Esophagus (tissue), 2 donors: ENCODE results near the gene CAVIN2. TPM values are rescaled to one million over a fixed set of nuclear protein-coding genes. Genes with fewer than 3 reads are reported as not detected.

ENCODE experiments used
- H3K27ac ChIP-seq, 2 donors: one replicate each; pipeline ENCODE4 v1.5.1; 2013; ENCODE audit warnings: low read depth in 2 of 2, mild to moderate bottlenecking in 2 of 2, inconsistent platforms in 1 of 2, low read length in 1 of 2, moderate library complexity in 1 of 2
- H3K27me3 ChIP-seq, 2 donors: one replicate each; pipeline ENCODE4 v1.6.1; 2013; ENCODE audit warnings: low read length in 2 of 2, control low read depth in 1 of 2, mild to moderate bottlenecking in 1 of 2; ENCODE audit not compliant: insufficient read depth in 2 of 2, control insufficient read depth in 1 of 2
- H3K36me3 ChIP-seq, 2 donors: one replicate each; pipeline ENCODE4 v1.6.1; 2013; ENCODE audit warnings: low read length in 1 of 2; ENCODE audit not compliant: control insufficient read depth in 2 of 2, insufficient read depth in 2 of 2
- H3K4me1 ChIP-seq, 2 donors: one replicate each; pipeline ENCODE4 v1.6.1; 2013; ENCODE audit warnings: low read length in 1 of 2; ENCODE audit not compliant: control insufficient read depth in 2 of 2, insufficient read depth in 2 of 2
- H3K4me3 ChIP-seq, 2 donors: one replicate each; pipeline ENCODE4 v1.5.1; 2013; ENCODE audit warnings: low read length in 2 of 2, mild to moderate bottlenecking in 2 of 2, low read depth in 1 of 2, moderate library complexity in 1 of 2
- H3K9me3 ChIP-seq, 2 donors: one replicate each; pipeline ENCODE4 v1.6.1; 2013; ENCODE audit warnings: mild to moderate bottlenecking in 2 of 2, low read depth in 1 of 2, low read length in 1 of 2, moderate library complexity in 1 of 2; ENCODE audit not compliant: control insufficient read depth in 2 of 2, insufficient read depth in 1 of 2
- WGBS, 2 donors: extraction: QIAGEN DNeasy Blood & Tissue Kit; methylation state at CpG; one replicate each; pipeline ENCODE4 v1.1.7; 2013; 5-methylcytosine and 5-hydroxymethylcytosine counted together
- polyA plus RNA-seq, 2 donors: library from polyadenylated mRNA; stranded (reverse); fragments of 200-250 nt; gene quantifications; one replicate each; pipeline ENCODE4 v1.2.3, GENCODE V29; 2013
- donor health status: healthy with polysubstance abuse.
- donor health status: Bipolar disorder and iron deficiency.

CAVIN2 gene
- polyA plus RNA-seq, 2 donors: 6.5 to 11.1 TPM

DNA sequence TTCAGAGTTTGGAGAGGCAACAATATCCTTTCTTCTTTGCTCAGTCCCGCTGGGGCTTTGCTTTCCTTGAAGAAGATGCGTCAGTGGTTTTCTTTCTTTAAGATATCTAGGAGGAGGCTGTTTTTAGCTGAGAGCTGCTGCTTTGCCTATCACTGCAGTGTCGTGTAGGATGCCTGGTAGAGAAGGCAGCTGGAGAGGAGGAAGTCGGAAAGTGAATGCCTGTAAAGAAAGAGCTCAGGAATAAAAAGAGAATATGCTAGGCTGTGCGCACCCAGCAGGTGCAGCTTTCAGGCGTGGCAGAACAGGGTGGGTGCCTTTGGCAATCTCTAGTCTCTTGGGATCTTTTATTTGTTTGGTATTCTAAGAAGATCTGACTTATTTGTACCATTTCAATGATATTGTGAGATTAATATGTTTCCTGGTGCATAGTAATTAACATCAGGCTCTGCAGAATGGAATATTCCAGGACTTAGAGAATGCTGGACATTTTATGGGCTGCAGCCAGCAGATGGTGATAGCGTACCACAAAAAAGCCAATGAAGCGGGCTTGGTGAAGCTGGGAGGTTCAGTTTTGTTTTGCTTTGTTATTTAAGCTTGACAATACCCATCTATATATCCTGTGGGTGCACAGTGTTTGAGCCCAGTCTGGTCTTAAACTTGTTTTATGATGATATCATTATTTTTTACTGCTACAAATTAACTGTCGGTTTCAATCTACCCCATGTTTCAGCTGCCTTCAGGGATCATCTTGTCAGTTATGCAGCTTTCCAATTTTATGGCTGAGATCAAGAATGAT lies 34.9 kb downstream of the CAVIN2 start:
- Histone ChIP-seq H3K9me3 (no peaks in the 10 kb centered on the region), H3K4me1 (no peaks in the 10 kb centered on the region), H3K36me3 (no peaks in the 10 kb centered on the region), H3K27me3 (no peaks in the 10 kb centered on the region), H3K27ac (no peak overlapping the region), H3K4me3 (no peak overlapping the region)
- WGBS, 2 donors: 43 to 46% methylated on average over 9 of the region's 9 CpGs

GRCh38 chr2:191806396-191806795 lies 40.5 kb downstream of the CAVIN2 start:
- WGBS, 2 donors: 81 to 98% methylated on average over 1 of the region's 1 CpG
- H3K4me3 ChIP-seq: no peak overlapping the region
- H3K9me3 ChIP-seq: no peaks in the 10 kb centered on the region

DNA sequence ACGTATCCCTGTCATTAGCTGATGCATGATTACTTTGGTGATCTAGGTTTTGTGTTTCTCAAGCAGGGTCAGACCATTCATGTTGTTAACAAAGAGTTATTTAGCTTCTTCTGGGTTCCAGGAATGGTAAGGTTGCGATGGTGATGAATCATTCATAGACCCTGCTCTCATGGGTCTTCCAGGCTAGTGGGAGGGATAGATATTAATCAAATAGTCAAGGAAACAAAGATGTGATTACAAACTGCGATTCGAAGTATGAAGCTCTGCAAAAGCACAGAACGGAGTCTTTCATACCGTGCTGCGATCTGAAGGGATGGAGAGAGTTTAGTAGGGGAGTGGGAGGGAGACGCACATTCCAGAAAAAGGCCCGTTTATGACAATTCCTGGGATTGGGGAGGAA lies 42.1 kb downstream of the CAVIN2 start:
- Histone ChIP-seq H3K9me3 (no peaks in the 10 kb centered on the region), H3K27me3 (no peaks in the 10 kb centered on the region), H3K4me1 (no peaks in the 10 kb centered on the region), H3K27ac (no peak overlapping the region), H3K4me3 (no peak overlapping the region), H3K36me3 (no peaks in the 10 kb centered on the region)
- 77 to 84% methylated on average over 9 of the region's 9 CpGs for WGBS, 2 donors

More at GRCh38 chr2:191806396-191806795, 40.5 kb downstream of the CAVIN2 start:
- no peaks in the 10 kb centered on the region for H3K36me3 ChIP-seq
- no peak overlapping the region for H3K27ac ChIP-seq
- H3K4me1 ChIP-seq: no peaks in the 10 kb centered on the region
- no peaks in the 10 kb centered on the region for H3K27me3 ChIP-seq

- H3K27me3 ChIP-seq: no peaks in the 10 kb centered on the region
- 90 to 96% methylated on average over 1 of the region's 1 CpG for WGBS, 2 donors
- H3K4me1 ChIP-seq: no peaks in the 10 kb centered on the region
- H3K36me3 ChIP-seq: no peaks in the 10 kb centered on the region
- no peak overlapping the region for H3K27ac ChIP-seq
- H3K4me3 ChIP-seq: no peak overlapping the region
- H3K9me3 ChIP-seq: no peaks in the 10 kb centered on the region
Measured at GRCh38 chr2:191803007-191803406, 43.9 kb downstream of the CAVIN2 start.

DNA sequence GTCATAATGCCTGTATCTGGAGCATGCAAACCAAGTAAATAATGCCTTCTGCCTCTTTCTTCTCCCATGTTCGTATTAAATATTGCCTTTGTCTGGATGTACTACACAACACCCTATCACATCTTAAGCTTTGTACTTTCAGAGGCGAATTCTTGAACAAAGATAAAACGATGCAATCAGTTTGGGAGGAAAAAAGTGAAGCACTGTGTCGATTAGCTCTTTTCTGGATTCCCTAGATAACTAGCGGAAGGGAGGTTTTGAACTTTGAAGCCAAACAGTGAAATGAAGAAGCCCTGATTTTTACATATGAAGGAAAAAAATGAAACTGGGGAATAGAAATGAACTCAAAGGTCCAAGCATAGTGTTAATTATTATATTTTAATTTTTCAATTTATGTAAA lies 44.7 kb downstream of the CAVIN2 start:
- no peak overlapping the region for H3K4me3 ChIP-seq
- no peaks in the 10 kb centered on the region for H3K36me3 ChIP-seq
- no peaks in the 10 kb centered on the region for H3K4me1 ChIP-seq
- H3K9me3 ChIP-seq: no peaks in the 10 kb centered on the region
- 72 to 81% methylated on average over 5 of the region's 5 CpGs for whole genome bisulfite sequencing, 2 donors
- H3K27me3 ChIP-seq: no peaks in the 10 kb centered on the region
- no peak overlapping the region for H3K27ac ChIP-seq

DNA sequence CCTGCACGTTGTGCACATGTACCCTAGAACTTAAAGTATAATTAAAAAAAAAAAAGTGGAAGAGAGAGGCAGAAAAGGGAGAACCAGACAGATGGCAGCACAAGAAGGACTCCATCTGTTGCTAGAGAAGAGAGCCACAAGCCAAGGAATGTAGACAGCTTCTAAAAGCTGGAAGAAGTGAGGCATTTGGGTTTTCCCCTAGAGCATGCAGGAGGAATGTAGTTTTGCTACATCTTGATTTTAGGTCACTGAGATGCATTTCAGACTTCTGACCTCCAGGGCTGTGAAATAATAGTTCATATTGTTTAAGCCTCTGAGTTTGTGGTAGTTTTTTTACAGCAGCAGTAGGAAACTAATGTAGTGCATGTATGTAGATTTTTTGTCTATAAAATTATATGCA lies 46.0 kb downstream of the CAVIN2 start:
- no peaks in the 10 kb centered on the region for H3K36me3 ChIP-seq
- H3K9me3 ChIP-seq: no peaks in the 10 kb centered on the region
- 89 to 100% methylated on average over 1 of the region's 1 CpG for WGBS, 2 donors
- H3K27ac ChIP-seq: no peak overlapping the region
- H3K4me1 ChIP-seq: no peaks in the 10 kb centered on the region
- no peaks in the 10 kb centered on the region for H3K27me3 ChIP-seq
- H3K4me3 ChIP-seq: no peak overlapping the region

- WGBS, 2 donors: 94 to 95% methylated on average over 2 of the region's 2 CpGs
- Histone ChIP-seq H3K27ac (no peak overlapping the region), H3K4me3 (no peak overlapping the region), H3K9me3 (no peaks in the 10 kb centered on the region), H3K4me1 (no peaks in the 10 kb centered on the region), H3K36me3 (no peaks in the 10 kb centered on the region), H3K27me3 (no peaks in the 10 kb centered on the region)
Measured at GRCh38 chr2:191799526-191799925, 47.4 kb downstream of the CAVIN2 start.

GRCh38 chr2:191797942-191798876 lies 48.7 kb downstream of the CAVIN2 start:
- Histone ChIP-seq H3K27ac (no peak overlapping the region), H3K9me3 (no peaks in the 10 kb centered on the region), H3K4me1 (no peaks in the 10 kb centered on the region), H3K27me3 (no peaks in the 10 kb centered on the region), H3K4me3 (no peak overlapping the region), H3K36me3 (no peaks in the 10 kb centered on the region)
- 70 to 75% methylated on average over 2 of the region's 2 CpGs for WGBS, 2 donors

DNA sequence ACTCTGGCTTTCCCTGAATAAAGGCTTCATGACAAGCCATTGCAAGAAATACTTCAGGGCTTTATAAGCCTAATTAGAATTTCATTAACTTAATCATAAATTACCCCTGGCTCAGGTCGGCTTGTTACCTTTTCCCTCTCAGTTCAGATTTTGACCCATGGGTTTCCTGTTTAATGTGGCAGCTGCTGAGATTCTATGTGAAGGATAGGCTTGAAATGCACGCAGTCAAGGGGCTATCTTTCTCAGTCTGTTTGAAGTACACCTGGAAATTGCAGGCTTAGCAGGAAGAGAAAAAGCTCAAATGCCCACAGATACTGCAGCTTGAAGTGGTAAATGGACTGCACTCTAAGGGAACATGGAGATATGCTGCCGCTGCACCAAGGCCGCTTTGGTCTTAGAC lies 49.4 kb downstream of the CAVIN2 start:
- Histone ChIP-seq H3K4me1 (no peaks in the 10 kb centered on the region), H3K27ac (no peak overlapping the region), H3K9me3 (no peaks in the 10 kb centered on the region), H3K27me3 (no peaks in the 10 kb centered on the region), H3K36me3 (no peaks in the 10 kb centered on the region), H3K4me3 (no peak overlapping the region)
- 58 to 67% methylated on average over 4 of the region's 4 CpGs for WGBS, 2 donors
